GM19023 (cell line): ENCODE measurements around the gene INO80D.

Experiments used
- ATAC-seq: cut with Tn5 transposase; IDR thresholded peaks from one replicate; pipeline ENCODE4 v1.9.1; 2021; ENCODE audit warnings: mild to moderate bottlenecking, moderate library complexity; ENCODE audit not compliant: unreplicated experiment

INO80D gene

GRCh38 chr2:205947621-205948495 lies 138.1 kb downstream of the INO80D start:
- peak; percentile 78 for ATAC-seq

- no peak for ATAC-seq
Measured at GRCh38 chr2:205946226-205946625, 139.7 kb downstream of the INO80D start.
